T-helper 22 cell (primary cell): ENCODE data around the gene STIM1.
"Not testable (repeated sequence)": the region's sequence is repeated elsewhere in the genome, so short reads cannot be mapped to it uniquely, and the experiment has no call there.

Experiments used
- DNase-seq: peaks from one replicate; pipeline ENCODE4 v3.0.0-alpha.2; 2020; ENCODE audit warnings: low read depth

Gene STIM1

GRCh38 chr11:4115128-4115527 is 259.7 kb downstream of the STIM1 start:
- DNase-seq, result no peak

- DNase-seq, result no peak
These were observed 262.6 kb downstream of the STIM1 start for GRCh38 chr11:4118107-4118506.

GRCh38 chr11:4123218-4123617 is 267.8 kb downstream of the STIM1 start:
- no peak for DNase-seq

GRCh38 chr11:4125141-4125540 is 269.7 kb downstream of the STIM1 start:
- no peak for DNase-seq

- no peak for DNase-seq
These were observed 271.9 kb downstream of the STIM1 start for GRCh38 chr11:4127357-4127756.

- DNase-seq, result not testable (repeated sequence)
These were observed 274.8 kb downstream of the STIM1 start for GRCh38 chr11:4130219-4130618.

- no peak for DNase-seq
These were observed 279.3 kb downstream of the STIM1 start for GRCh38 chr11:4134806-4135205.

- no peak for DNase-seq
These were observed 283.0 kb downstream of the STIM1 start for GRCh38 chr11:4138497-4138896.

GRCh38 chr11:4140067-4140636 is 284.7 kb downstream of the STIM1 start:
- no peak for DNase-seq
